HepG2 (cell line): ENCODE results near the gene PLEKHA5. TPM values are rescaled to one million over a fixed set of nuclear protein-coding genes. Genes with fewer than 3 reads are reported as not detected.

Experiments
- ATAC-seq: fragments of 200-7000 bp; cut with Tn5 transposase; 3 replicates; pipeline ENCODE4 v1.9.1; 2020; ENCODE audit warnings: mild to moderate bottlenecking, moderate library complexity
- BruUV-seq: library from RNA; stranded (reverse); fragments of 400-500 nt; replicated peaks from 2 replicates; lab custom pipeline; 2021; lab: Mats Ljungman, UMichigan
- CTCF ChIA-PET: fragments of 300-600 bp; formaldehyde crosslinking; extraction: SDS; loops from one replicate; lab custom pipeline; 2021; ENCODE audit warnings: low total read pairs, inconsistent platforms, low intra/inter-chr PET ratio; lab: Yijun Ruan, JAX
- POLR2A ChIA-PET: fragments of 350-600 bp; sonication (Branson Sonifier 250); formaldehyde crosslinking; loops from one replicate; lab custom pipeline; 2020; ENCODE audit warnings: antibody characterized with exemption, inconsistent platforms; lab: Yijun Ruan, JAX
- DNase-seq: peaks from one replicate; pipeline ENCODE4 v3.0.0-alpha.2; 2015; ENCODE audit warnings: low spot score
- FAIRE-seq: peaks from 3 replicates; lab custom pipeline; 2011; peaks lifted over from hg19 to GRCh38; lab: Jason Lieb, UNC
- H2AFZ ChIP-seq: one replicate; pipeline ENCODE4 v1.6.1; 2011; ENCODE audit warnings: low read length, inconsistent platforms
- H3K27ac ChIP-seq: fragments of 300-600 bp; 3 replicates; pipeline ENCODE4 v1.8.0; 2011; ENCODE audit warnings: mixed run types, mild to moderate bottlenecking, mixed read lengths, low read length, inconsistent platforms; ENCODE audit not compliant: insufficient read depth; ENCODE audit errors: extremely low read length
- H3K27me3 ChIP-seq, 2 experiments: fragments of 200-600 bp in 1 of 2; 2 replicates in 1 of 2; 3 replicates in 1 of 2; pipeline versions ENCODE4 v1.6.0 to v1.8.0; 2011; ENCODE audit warnings: low read length in 2 of 2, mild to moderate bottlenecking in 2 of 2, moderate library complexity in 2 of 2, inconsistent platforms in 1 of 2; ENCODE audit not compliant: insufficient read depth in 2 of 2, control insufficient read depth in 1 of 2
- H3K36me3 ChIP-seq, 2 experiments: fragments of 200-600 bp in 1 of 2; replicated peaks in 1 of 2; 2 replicates in 1 of 2; 3 replicates in 1 of 2; pipeline versions ENCODE4 v1.5.1 to v1.8.0; 2011; ENCODE audit warnings: low read length in 2 of 2, inconsistent platforms in 1 of 2; ENCODE audit not compliant: insufficient read depth in 2 of 2, control insufficient read depth in 1 of 2
- H3K4me1 ChIP-seq: 2 replicates; pipeline ENCODE4 v1.5.1; 2012; ENCODE audit warnings: low read length, inconsistent platforms; ENCODE audit not compliant: insufficient read depth
- H3K4me2 ChIP-seq: 2 replicates; pipeline ENCODE4 v1.6.0; 2011; ENCODE audit warnings: low read depth, low read length, inconsistent platforms
- H3K4me3 ChIP-seq, 3 experiments: fragments of 200-600 bp in 1 of 3; sonication (generic), shearing (Covaris generic) in 1 of 3; replicated peaks in 1 of 3; 2 replicates each; pipeline ENCODE4 v1.5.1; 2011 to 2016; ENCODE audit warnings: low read length in 3 of 3, inconsistent platforms in 2 of 3, low read depth in 2 of 3, mild to moderate bottlenecking in 2 of 3, control low read depth in 1 of 3, mixed read lengths in 1 of 3; ENCODE audit not compliant: insufficient read depth in 1 of 3
- H3K79me2 ChIP-seq: one replicate; pipeline ENCODE4 v1.6.1; 2011; ENCODE audit warnings: low read length, inconsistent platforms; ENCODE audit not compliant: insufficient read depth
- H3K9ac ChIP-seq: 2 replicates; pipeline ENCODE4 v1.6.0; 2011; ENCODE audit warnings: mild to moderate bottlenecking, low read depth, low read length, inconsistent platforms; ENCODE audit not compliant: insufficient read depth
- H3K9me3 ChIP-seq: 2 replicates; pipeline ENCODE4 v1.5.1; 2012; ENCODE audit warnings: mild to moderate bottlenecking, low read length
- H4K20me1 ChIP-seq: 2 replicates; pipeline ENCODE4 v1.6.0; 2011; ENCODE audit warnings: inconsistent platforms, mild to moderate bottlenecking, low read length, moderate library complexity; ENCODE audit not compliant: insufficient read depth
- CEBPB ChIP-seq: IDR thresholded peaks from 2 replicates; pipeline ENCODE4 v1.6.1; 2011; ENCODE audit warnings: low read depth, low read length, improper control_type of control experiment, borderline replicate concordance
- ZNF281 ChIP-seq: sonication (generic); formaldehyde crosslinking; IDR thresholded peaks from 2 replicates; pipeline ENCODE4 v1.4.0; 2020; ENCODE audit warnings: missing genetic modification reagents, borderline replicate concordance
- ZNF460 ChIP-seq: sonication (generic); formaldehyde crosslinking; IDR thresholded peaks from 2 replicates; pipeline ENCODE4 v1.5.1; 2020; ENCODE audit warnings: missing genetic modification reagents, mild to moderate bottlenecking, borderline replicate concordance
- ZNF547 ChIP-seq: sonication (generic); formaldehyde crosslinking; IDR thresholded peaks from 2 replicates; pipeline ENCODE4 v1.5.1; 2020; ENCODE audit warnings: mild to moderate bottlenecking, missing genetic modification reagents
- WGBS: methylation state at CpG from one replicate; pipeline ENCODE4 v1.1.6; 2017; ENCODE audit warnings: low lambda C conversion rate; 5-methylcytosine and 5-hydroxymethylcytosine counted together
- in situ Hi-C: cut with HindIII; loops from 2 replicates; pipeline ENCODE4 v1.10.0; 2017; ENCODE audit warnings: low pct_unique_long_range_greater_than_20kb; ENCODE audit not compliant: extremely low pct_ligation_motif_present
- intact Hi-C: fragments of 100-400 bp; cut with micrococcal nuclease; formaldehyde crosslinking; loops from one replicate; pipeline ENCODE4 v1.10.0; 2022; ENCODE audit not compliant: unreplicated experiment
- polyA plus RNA-seq, 8 experiments: library from polyadenylated mRNA; depleted of rRNA in 3 of 8; stranded (reverse) in 7 of 8; unstranded in 1 of 8; fragments of >200 nt; fragmentation: Illumina TruSeq in 4 of 8; extraction: Trizol in 4 of 8; gene quantifications; 2 replicates each; pipeline versions ENCODE4 v1.2.1 to v1.2.3, GENCODE V29; 2011 to 2016; ENCODE audit warnings: low read depth in 4 of 8, missing spikeins in 1 of 8, mixed read lengths in 1 of 8; ENCODE audit not compliant: insufficient read depth in 1 of 8
- total RNA-seq, 5 experiments: library from RNA; depleted of rRNA; stranded (reverse); fragments of >200 nt; fragmentation: Illumina TruSeq; extraction: Trizol; gene quantifications; 2 replicates each; pipeline ENCODE4 v1.2.3, GENCODE V29; 2016; ENCODE audit warnings: low read depth in 1 of 5

Gene PLEKHA5
- total and polyA plus RNA-seq, 2 of the 13 experiments (the other 11 are each of a cell fraction or from before 2014, with no cell fraction given), result 4.2 to 15.4 TPM

GRCh38 chr12:19421503-19422282 lies 292.2 kb downstream of the PLEKHA5 start:
- FAIRE-seq (no peak), ATAC-seq (peak; percentile 27; the same call in 1 of the 3 replicates)
- H3K4me3 ChIP-seq, result no peak overlapping the region
- no peak overlapping the region for H3K9ac ChIP-seq
- CTCF ChIA-PET, result no interaction called here
- H3K27me3 ChIP-seq, result no peaks in the 10 kb centered on the region; a peak in 1 of 5 replicates
- BruUV-seq, result no TSS peak
- intact Hi-C loops (no loop called here), in situ Hi-C loops (no loop called here)
- H4K20me1 ChIP-seq, result no peaks in the 10 kb centered on the region
- no peaks in the 10 kb centered on the region for H3K9me3 ChIP-seq
- H2AFZ ChIP-seq, result no peak overlapping the region
- H3K4me2 ChIP-seq, result no peak overlapping the region
- H3K27ac ChIP-seq, result no peak overlapping the region
- H3K4me1 ChIP-seq, result no peaks in the 10 kb centered on the region
- H3K79me2 ChIP-seq, result no peaks in the 10 kb centered on the region
- 36% methylated on average over 6 of the region's 6 CpGs for WGBS
- TF ChIP-seq CEBPB (peak; percentile 38; the same call in 1 of the 2 replicates), ZNF460 (CRISPR knock-in tag) (peak; percentile 82), ZNF547 (CRISPR knock-in tag) (no peak), ZNF281 (peak; percentile 71; the same call in 1 of the 2 replicates)
- TF ChIP-seq, all 625 proteins: peak for 3
- no peak for DNase-seq
- H3K36me3 ChIP-seq, result no peaks in the 10 kb centered on the region
- POLR2A ChIA-PET, result interaction anchor here (0.7 kb wide), 1 partner anchor 17 kb away, joined by 3 read pairs; no protein-coding TSS in a partner anchor
